NCI-H526 treated with DMSO at 0.1 percent for 48 hours (cell line): Measurements from ENCODE around the gene POU1F1.
"Not testable (repeated sequence)": the region's sequence is repeated elsewhere in the genome, so short reads cannot be mapped to it uniquely, and the experiment has no call there.

Experiments
- DNase-seq: peaks from one replicate; lab custom pipeline; 2025; lab: John Stamatoyannopoulos, UW

Gene POU1F1

GRCh38 chr3:87250009-87250408, 26.4 kb downstream of the POU1F1 start:
- no peak for DNase-seq

GRCh38 chr3:87248831-87249230, 27.6 kb downstream of the POU1F1 start:
- no peak for DNase-seq

- not testable (repeated sequence) for DNase-seq
Measured at GRCh38 chr3:87248231-87248630, 28.2 kb downstream of the POU1F1 start.

DNA sequence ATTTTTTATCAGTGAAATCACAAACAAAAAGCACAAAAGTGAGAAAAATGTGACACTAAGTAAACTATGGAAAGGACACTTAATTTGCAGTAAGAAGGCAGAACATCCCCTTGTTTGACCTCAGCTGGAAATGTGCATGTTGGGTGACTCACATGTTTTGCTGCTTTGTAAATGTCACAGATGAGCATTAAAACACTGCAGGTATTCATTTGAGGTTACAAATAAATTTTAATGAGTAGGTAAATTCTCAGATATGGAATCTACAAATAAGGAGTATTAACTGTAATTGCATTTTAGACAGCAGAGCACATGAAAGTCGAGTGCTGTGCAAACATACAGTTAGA, 29.0 kb downstream of the POU1F1 start:
- no peak for DNase-seq

- no peak for DNase-seq
Measured at GRCh38 chr3:87246662-87247429, 29.5 kb downstream of the POU1F1 start.

DNA sequence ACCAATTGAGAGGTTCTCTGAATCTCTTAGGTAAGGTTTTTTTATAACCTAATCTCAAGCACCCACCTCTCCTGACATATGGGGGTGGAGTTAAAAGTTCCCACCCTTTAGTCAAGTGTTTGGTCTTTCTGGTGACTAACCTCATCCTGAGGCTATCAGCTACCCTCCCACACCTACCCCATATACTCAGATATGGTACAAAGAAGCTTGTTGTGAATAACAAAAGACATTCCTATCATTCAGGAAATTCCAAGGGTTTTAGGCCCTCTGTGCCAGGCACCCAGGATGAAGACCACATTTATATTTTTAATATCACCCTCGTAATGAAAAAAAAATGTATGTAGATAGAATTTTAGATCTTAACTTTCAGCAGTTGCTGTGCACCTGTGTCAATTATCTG, 40.3 kb downstream of the POU1F1 start:
- no peak for DNase-seq

GRCh38 chr3:87233805-87234204, 42.6 kb downstream of the POU1F1 start:
- no peak for DNase-seq

DNA sequence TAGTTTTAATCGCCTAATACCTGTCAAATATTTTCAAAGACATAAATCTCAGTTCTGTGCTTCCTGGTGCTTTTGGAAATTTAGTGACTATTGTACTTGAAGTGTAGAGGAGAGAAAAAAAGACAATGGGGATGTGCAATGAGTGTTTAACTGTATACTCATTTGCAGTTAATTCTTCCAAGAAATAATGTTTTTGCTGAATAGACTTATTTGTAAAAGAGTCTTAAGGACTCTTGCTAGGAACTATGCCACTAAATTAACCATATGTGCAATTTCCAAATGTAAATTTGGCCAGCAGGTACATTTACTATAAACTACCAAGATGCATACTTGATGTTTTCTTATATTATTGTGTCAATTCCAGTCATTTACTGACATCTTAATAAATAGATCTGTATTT, 47.3 kb downstream of the POU1F1 start:
- DNase-seq, result no peak

- no peak for DNase-seq
Measured at GRCh38 chr3:87228316-87228715, 48.1 kb downstream of the POU1F1 start.

DNA sequence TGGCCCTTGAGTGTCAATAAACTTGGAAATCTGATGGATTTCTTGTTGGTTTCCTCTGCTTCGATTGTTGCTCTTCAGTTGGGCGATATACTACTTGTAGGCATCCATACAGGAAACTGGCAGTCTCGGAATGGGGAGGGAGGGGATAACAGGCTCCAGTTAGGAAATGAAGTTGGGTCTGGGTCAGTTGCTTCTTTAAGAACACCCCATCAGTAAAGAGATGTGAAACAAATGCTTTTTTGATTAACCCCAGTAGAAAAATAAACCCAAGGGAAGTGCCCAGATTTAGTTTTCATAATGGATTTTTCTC, 48.6 kb downstream of the POU1F1 start:
- no peak for DNase-seq

- peak; percentile 77 for DNase-seq
Measured at GRCh38 chr3:87227104-87227834, 49.1 kb downstream of the POU1F1 start, which contains the start of gene CHMP2B. Gene CHMP2B, plus strand, starts transcription at chr3:87227309. Its CDS starts 214 bp downstream, at chr3:87227523.

GRCh38 chr3:87225659-87226058, 50.7 kb downstream of the POU1F1 start:
- no peak for DNase-seq

DNA sequence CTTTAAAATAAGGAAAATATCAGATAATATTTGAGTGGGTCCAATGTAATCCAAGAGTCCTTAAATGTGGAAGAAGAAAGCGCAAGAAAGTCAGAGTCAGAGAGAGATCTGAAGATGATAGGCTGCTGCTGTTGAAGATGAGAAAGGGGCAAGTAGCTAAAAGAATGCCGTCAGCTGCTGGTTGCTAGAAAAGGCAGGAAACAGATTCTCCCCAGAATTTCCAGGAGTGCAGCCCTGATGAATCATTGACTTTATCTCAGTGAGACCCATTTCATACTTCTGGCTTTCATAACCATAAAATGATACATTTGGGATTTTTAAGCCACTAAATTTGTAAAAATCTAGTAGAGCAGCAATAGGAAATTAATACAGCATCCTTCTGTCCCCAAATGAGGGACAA, 56.8 kb downstream of the POU1F1 start:
- DNase-seq, result no peak

GRCh38 chr3:87218560-87218959, 57.8 kb downstream of the POU1F1 start:
- DNase-seq, result no peak
